Endodermal cell (in vitro differentiated cells): Measurements from ENCODE around the gene STK32B. TPM values are rescaled to one million over a fixed set of nuclear protein-coding genes. Genes with fewer than 3 reads are reported as not detected.

Experiments
- DNase-seq: peaks from one replicate; pipeline ENCODE4 v3.0.0-alpha.2; 2017
- H3K27ac ChIP-seq: 2 replicates; pipeline ENCODE4 v1.5.1; 2013; ENCODE audit warnings: mild to moderate bottlenecking, low read depth, low read length, moderate library complexity
- H3K27me3 ChIP-seq: 2 replicates; pipeline ENCODE4 v1.6.1; 2013; ENCODE audit warnings: mild to moderate bottlenecking, low read length, moderate library complexity; ENCODE audit not compliant: insufficient read depth, control insufficient read depth, poor library complexity, severe bottlenecking
- H3K36me3 ChIP-seq: 2 replicates; pipeline ENCODE4 v1.7.0; 2013; ENCODE audit warnings: mild to moderate bottlenecking, low read length, moderate library complexity; ENCODE audit not compliant: control insufficient read depth, insufficient read depth
- H3K4me1 ChIP-seq: one replicate; pipeline ENCODE4 v1.7.0; 2013; ENCODE audit warnings: low read length; ENCODE audit not compliant: control insufficient read depth, insufficient read depth
- H3K4me3 ChIP-seq: 2 replicates; pipeline ENCODE4 v1.5.1; 2013; ENCODE audit warnings: mild to moderate bottlenecking, low read length, moderate library complexity
- H3K9ac ChIP-seq: 2 replicates; pipeline ENCODE4 v1.6.1; 2013; ENCODE audit warnings: mild to moderate bottlenecking, low read length, moderate library complexity; ENCODE audit not compliant: poor library complexity, severe bottlenecking; ENCODE audit errors: extremely low read depth
- H3K9me3 ChIP-seq: 2 replicates; pipeline ENCODE4 v1.6.1; 2013; ENCODE audit warnings: mild to moderate bottlenecking, low read length, moderate library complexity; ENCODE audit not compliant: control insufficient read depth
- H3K27ac Mint-ChIP-seq: 2 replicates; pipeline ENCODE4 v1.8.0; 2020; ENCODE audit warnings: mixed read lengths
- H3K27me3 Mint-ChIP-seq: 2 replicates; pipeline ENCODE4 v1.8.0; 2021; ENCODE audit warnings: mild to moderate bottlenecking, mixed read lengths; ENCODE audit not compliant: insufficient read depth
- H3K36me3 Mint-ChIP-seq: 2 replicates; pipeline ENCODE4 v1.8.0; 2020; ENCODE audit warnings: low read depth, mixed read lengths
- H3K4me1 Mint-ChIP-seq: 2 replicates; pipeline ENCODE4 v1.8.0; 2020; ENCODE audit warnings: mixed read lengths
- H3K4me3 Mint-ChIP-seq: 2 replicates; pipeline ENCODE4 v1.8.0; 2020; ENCODE audit warnings: mild to moderate bottlenecking, moderate library complexity, mixed read lengths
- H3K9me3 Mint-ChIP-seq: 2 replicates; pipeline ENCODE4 v1.8.0; 2020; ENCODE audit warnings: mild to moderate bottlenecking, mixed read lengths
- WGBS, 2 experiments: methylation state at CpG; one replicate each; pipeline versions ENCODE4 v1.1.5 to v1.1.7; 2013; ENCODE audit warnings: missing lambda C conversion rate in 2 of 2, mixed read lengths in 1 of 2; ENCODE audit not compliant: insufficient coverage in 1 of 2, insufficient read length in 1 of 2; 5-methylcytosine and 5-hydroxymethylcytosine counted together
- total RNA-seq, 2 donors: library from RNA; stranded (reverse); fragmentation: NEBNext Ultra II Directional in 1 of 2; extraction: Animal tissue kit (Norgen Biotek cat#: 25700) in 1 of 2; gene quantifications; 2 replicates in 1 of 2; 3 replicates in 1 of 2; pipeline ENCODE4 v1.2.1, GENCODE V29; 2021
- TF ChIP-seq, protein P1 (sequence below): fragments of 200-600 bp; sonication (generic); conservative IDR thresholded peaks from 2 replicates; pipeline ENCODE4 v1.5.0; 2021; ENCODE audit warnings: antibody characterized with exemption, mild to moderate bottlenecking

STK32B gene
- total RNA-seq, 2 donors from 2014 or later = 1.4 to 1.5 TPM

DNA sequence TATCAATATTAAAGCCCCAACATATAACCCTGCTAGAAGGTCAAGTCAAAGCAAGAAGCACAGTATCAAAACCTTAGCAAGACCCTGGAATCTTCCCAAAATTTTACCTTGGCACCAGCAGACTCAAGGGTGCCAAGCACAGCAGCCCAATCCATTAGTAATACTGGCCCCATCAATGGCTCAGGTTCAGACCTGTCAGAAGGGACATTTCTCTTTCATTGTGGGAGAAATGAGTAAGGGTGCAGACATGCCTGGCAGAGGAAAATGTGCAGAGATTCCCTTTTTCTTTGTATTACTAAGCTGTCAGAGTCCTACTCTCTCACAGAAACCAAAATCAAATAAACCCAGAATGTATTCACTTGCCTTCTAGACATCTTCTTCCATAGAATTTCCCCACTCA lies 453.2 kb downstream of the STK32B start:
- Histone ChIP-seq H3K36me3 (no peaks in the 10 kb centered on the region), H3K9ac (no peak overlapping the region), H3K9me3 (no peaks in the 10 kb centered on the region), H3K27me3 (no peaks in the 10 kb centered on the region), H3K4me3 (no peak overlapping the region), H3K4me1 (no peaks in the 10 kb centered on the region), H3K27ac (no peak overlapping the region)
- no peaks in the 10 kb centered on the region for H3K27me3 Mint-ChIP-seq
- no peaks in the 10 kb centered on the region for H3K9me3 Mint-ChIP-seq
- H3K36me3 Mint-ChIP-seq = no peaks in the 10 kb centered on the region
- no peak for DNase-seq
- H3K4me3 Mint-ChIP-seq = no peak overlapping the region
- TF ChIP-seq, protein P1, sequence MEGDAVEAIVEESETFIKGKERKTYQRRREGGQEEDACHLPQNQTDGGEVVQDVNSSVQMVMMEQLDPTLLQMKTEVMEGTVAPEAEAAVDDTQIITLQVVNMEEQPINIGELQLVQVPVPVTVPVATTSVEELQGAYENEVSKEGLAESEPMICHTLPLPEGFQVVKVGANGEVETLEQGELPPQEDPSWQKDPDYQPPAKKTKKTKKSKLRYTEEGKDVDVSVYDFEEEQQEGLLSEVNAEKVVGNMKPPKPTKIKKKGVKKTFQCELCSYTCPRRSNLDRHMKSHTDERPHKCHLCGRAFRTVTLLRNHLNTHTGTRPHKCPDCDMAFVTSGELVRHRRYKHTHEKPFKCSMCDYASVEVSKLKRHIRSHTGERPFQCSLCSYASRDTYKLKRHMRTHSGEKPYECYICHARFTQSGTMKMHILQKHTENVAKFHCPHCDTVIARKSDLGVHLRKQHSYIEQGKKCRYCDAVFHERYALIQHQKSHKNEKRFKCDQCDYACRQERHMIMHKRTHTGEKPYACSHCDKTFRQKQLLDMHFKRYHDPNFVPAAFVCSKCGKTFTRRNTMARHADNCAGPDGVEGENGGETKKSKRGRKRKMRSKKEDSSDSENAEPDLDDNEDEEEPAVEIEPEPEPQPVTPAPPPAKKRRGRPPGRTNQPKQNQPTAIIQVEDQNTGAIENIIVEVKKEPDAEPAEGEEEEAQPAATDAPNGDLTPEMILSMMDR = no peak
- H3K27ac Mint-ChIP-seq = no peak overlapping the region
- H3K4me1 Mint-ChIP-seq = peaks cover 2% of the 10 kb centered on the region

DNA sequence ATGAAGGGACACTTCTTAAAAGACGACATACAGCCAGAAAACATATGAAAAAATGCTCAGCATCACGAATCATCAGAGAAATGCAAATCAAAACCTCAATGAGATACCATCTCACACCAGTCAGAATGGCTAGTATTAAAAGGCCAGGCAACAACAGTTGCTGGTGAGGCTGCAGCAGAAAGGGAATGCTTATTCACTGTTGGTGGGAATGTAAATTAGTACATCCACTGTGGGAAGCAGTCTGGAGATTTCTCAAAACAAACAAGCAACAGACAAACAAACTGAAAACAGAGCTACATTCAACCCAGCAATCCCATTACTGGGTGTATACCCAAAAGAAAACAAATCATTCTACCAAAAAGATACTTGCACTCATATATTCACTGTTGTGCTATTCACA lies 459.2 kb downstream of the STK32B start:
- TF ChIP-seq, protein P1 = no peak
- H3K4me3 Mint-ChIP-seq = no peak overlapping the region
- no peak for DNase-seq

DNA sequence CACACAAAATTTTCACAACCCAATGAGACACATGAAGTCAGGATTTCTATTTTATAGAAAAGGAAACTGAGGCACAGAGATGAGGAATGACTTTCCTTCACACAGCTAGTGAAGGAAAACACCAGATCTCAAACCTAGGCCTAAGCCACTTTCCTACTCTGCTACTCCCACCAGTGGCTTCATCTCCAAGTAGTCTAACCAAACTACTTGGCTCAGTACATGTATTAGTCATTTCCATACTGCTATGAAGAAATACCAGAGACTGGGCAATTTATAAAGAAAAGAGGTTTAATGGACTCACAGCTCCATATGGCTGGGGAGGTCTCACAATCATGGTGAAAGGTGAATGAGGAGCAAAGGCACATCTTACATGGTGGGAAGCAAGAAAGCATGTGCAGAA lies 460.5 kb downstream of the STK32B start:
- Histone ChIP-seq H3K4me1 (no peaks in the 10 kb centered on the region), H3K27me3 (no peaks in the 10 kb centered on the region), H3K9ac (no peak overlapping the region), H3K9me3 (no peaks in the 10 kb centered on the region), H3K36me3 (no peaks in the 10 kb centered on the region), H3K27ac (no peak overlapping the region), H3K4me3 (no peak overlapping the region)
- no peak overlapping the region for H3K4me3 Mint-ChIP-seq
- TF ChIP-seq, protein P1 = no peak
- H3K36me3 Mint-ChIP-seq = peaks cover 19% of the 10 kb centered on the region
- no peak overlapping the region for H3K27ac Mint-ChIP-seq
- H3K9me3 Mint-ChIP-seq = peaks cover 35% of the 10 kb centered on the region
- no peaks in the 10 kb centered on the region for H3K4me1 Mint-ChIP-seq
- no peak for DNase-seq
- H3K27me3 Mint-ChIP-seq = no peaks in the 10 kb centered on the region

More for the DNA sequence above, 459.2 kb downstream of the STK32B start:
- Histone ChIP-seq H3K9me3 (no peaks in the 10 kb centered on the region), H3K9ac (no peak overlapping the region), H3K4me3 (no peak overlapping the region), H3K27ac (no peak overlapping the region), H3K27me3 (no peaks in the 10 kb centered on the region), H3K36me3 (no peaks in the 10 kb centered on the region), H3K4me1 (no peaks in the 10 kb centered on the region)
- 66% methylated on average over 2 of the region's 2 CpGs; no CpG with 5 or more reads in 1 of the 2 experiments for WGBS, 2 experiments
- Mint-ChIP-seq H3K27ac (no peak overlapping the region), H3K4me1 (no peaks in the 10 kb centered on the region), H3K9me3 (peaks cover 25% of the 10 kb centered on the region), H3K27me3 (no peaks in the 10 kb centered on the region), H3K36me3 (peaks cover 16% of the 10 kb centered on the region)
